Peyer's patch (tissue), 4 donors: ENCODE results near the gene SALL1.

Source experiments
- POLR2A ChIP-seq, 2 donors: fragments of 450-650 bp; IDR thresholded peaks; one replicate each; pipeline ENCODE4 v1.5.1; 2017; ENCODE audit warnings: antibody characterized with exemption in 2 of 2, mild to moderate bottlenecking in 2 of 2, moderate library complexity in 2 of 2
- TF ChIP-seq, protein P1 (sequence below), 6 experiments: fragments of 450-650 bp in 4 of 6; fragments of 200-600 bp in 2 of 6; sonication (generic) in 1 of 6; IDR thresholded peaks; one replicate each; pipeline ENCODE4 v1.5.1; 2017 to 2019; ENCODE audit warnings: antibody characterized with exemption in 6 of 6, mild to moderate bottlenecking in 3 of 6, moderate library complexity in 1 of 6

DNA sequence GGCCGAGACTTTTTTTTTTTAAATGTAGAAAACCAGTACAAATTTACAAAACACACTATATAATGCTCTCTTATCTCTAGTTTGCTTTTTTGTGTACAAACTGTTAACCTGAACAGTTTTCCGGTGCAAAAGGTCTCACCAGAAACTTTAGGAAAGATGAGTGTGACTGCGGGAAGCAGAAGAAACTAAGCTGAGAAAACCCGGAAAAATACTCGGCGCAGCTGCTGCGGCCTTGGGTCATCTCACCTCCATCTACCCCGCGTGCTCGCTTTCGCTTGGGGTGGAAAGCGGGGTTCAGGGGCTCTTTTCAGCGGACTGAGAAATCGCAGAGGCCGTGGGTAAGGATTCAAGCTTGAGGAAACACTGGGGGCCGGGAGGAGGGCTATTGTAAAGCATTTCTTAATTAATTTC, 1.8 kb downstream of the SALL1 start:
- TF ChIP-seq POLR2A (IDR thresholded peaks at IDR 0.05): no peak
- TF ChIP-seq, protein P1, sequence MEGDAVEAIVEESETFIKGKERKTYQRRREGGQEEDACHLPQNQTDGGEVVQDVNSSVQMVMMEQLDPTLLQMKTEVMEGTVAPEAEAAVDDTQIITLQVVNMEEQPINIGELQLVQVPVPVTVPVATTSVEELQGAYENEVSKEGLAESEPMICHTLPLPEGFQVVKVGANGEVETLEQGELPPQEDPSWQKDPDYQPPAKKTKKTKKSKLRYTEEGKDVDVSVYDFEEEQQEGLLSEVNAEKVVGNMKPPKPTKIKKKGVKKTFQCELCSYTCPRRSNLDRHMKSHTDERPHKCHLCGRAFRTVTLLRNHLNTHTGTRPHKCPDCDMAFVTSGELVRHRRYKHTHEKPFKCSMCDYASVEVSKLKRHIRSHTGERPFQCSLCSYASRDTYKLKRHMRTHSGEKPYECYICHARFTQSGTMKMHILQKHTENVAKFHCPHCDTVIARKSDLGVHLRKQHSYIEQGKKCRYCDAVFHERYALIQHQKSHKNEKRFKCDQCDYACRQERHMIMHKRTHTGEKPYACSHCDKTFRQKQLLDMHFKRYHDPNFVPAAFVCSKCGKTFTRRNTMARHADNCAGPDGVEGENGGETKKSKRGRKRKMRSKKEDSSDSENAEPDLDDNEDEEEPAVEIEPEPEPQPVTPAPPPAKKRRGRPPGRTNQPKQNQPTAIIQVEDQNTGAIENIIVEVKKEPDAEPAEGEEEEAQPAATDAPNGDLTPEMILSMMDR (IDR thresholded peaks at IDR 0.05): no peak
